Neural progenitor cell (in vitro differentiated cells): ENCODE measurements around the gene GLIS2. TPM values are rescaled to one million over a fixed set of nuclear protein-coding genes. Genes with fewer than 3 reads are reported as not detected.

Source experiments
- DNase-seq: peaks from one replicate; pipeline ENCODE4 v3.0.0-alpha.2; 2016; ENCODE audit warnings: low spot score
- H2AFZ ChIP-seq: fragments of 200-600 bp; sonication (generic); replicated peaks from 2 replicates; pipeline ENCODE4 v1.6.1; 2016; ENCODE audit warnings: antibody characterized with exemption
- H3F3A ChIP-seq: fragments of 200-600 bp; sonication (generic); 2 replicates; pipeline ENCODE4 v1.6.1; 2016; ENCODE audit warnings: antibody characterized with exemption, low read depth
- H3K27ac ChIP-seq: fragments of 200-600 bp; sonication (generic); 2 replicates; pipeline ENCODE4 v1.5.1; 2016; ENCODE audit warnings: mild to moderate bottlenecking
- H3K27me3 ChIP-seq: fragments of 200-600 bp; sonication (generic); 2 replicates; pipeline ENCODE4 v1.6.1; 2016; ENCODE audit warnings: mild to moderate bottlenecking, moderate library complexity
- H3K36me3 ChIP-seq: fragments of 200-600 bp; sonication (generic); 2 replicates; pipeline ENCODE4 v1.5.1; 2016
- H3K4me1 ChIP-seq: fragments of 200-600 bp; sonication (generic); 2 replicates; pipeline ENCODE4 v1.6.1; 2016; ENCODE audit warnings: mixed run types
- H3K4me2 ChIP-seq: fragments of 200-600 bp; sonication (generic); 2 replicates; pipeline ENCODE4 v1.6.1; 2016
- H3K4me3 ChIP-seq: fragments of 200-600 bp; sonication (generic); 2 replicates; pipeline ENCODE4 v1.5.1; 2016
- H3K79me2 ChIP-seq: fragments of 200-600 bp; sonication (generic); 2 replicates; pipeline ENCODE4 v1.6.1; 2016; ENCODE audit warnings: low read depth
- H3K9ac ChIP-seq: fragments of 200-600 bp; sonication (generic); 2 replicates; pipeline ENCODE4 v1.6.1; 2016
- H3K9me3 ChIP-seq: fragments of 200-600 bp; sonication (generic); 2 replicates; pipeline ENCODE4 v1.5.1; 2016; ENCODE audit warnings: low read depth
- H4K20me1 ChIP-seq: fragments of 200-600 bp; sonication (generic); 2 replicates; pipeline ENCODE4 v1.6.1; 2016; ENCODE audit warnings: low read depth
- H3K27ac Mint-ChIP-seq: 3 replicates; pipeline ENCODE4 v1.8.0; 2021; ENCODE audit warnings: mixed read lengths
- H3K27me3 Mint-ChIP-seq: 2 replicates; pipeline ENCODE4 v1.8.0; 2022; ENCODE audit warnings: low read depth, mild to moderate bottlenecking, inconsistent platforms, moderate library complexity, mixed read lengths; ENCODE audit not compliant: insufficient read depth
- H3K36me3 Mint-ChIP-seq: 3 replicates; pipeline ENCODE4 v1.8.0; 2021; ENCODE audit warnings: mixed read lengths
- H3K4me1 Mint-ChIP-seq: 3 replicates; pipeline ENCODE4 v1.8.0; 2021; ENCODE audit warnings: mixed read lengths
- H3K4me3 Mint-ChIP-seq: 3 replicates; pipeline ENCODE4 v1.8.0; 2021; ENCODE audit warnings: mild to moderate bottlenecking, moderate library complexity, mixed read lengths
- H3K9me3 Mint-ChIP-seq: 3 replicates; pipeline ENCODE4 v1.8.0; 2020; ENCODE audit warnings: mixed read lengths
- EZH2 ChIP-seq: fragments of 200-600 bp; sonication (generic); IDR thresholded peaks from 2 replicates; pipeline ENCODE4 v1.6.1; 2017; ENCODE audit warnings: antibody characterized with exemption, mild to moderate bottlenecking, moderate library complexity
- EZH2phosphoT487 ChIP-seq: fragments of 200-600 bp; sonication (generic); IDR thresholded peaks from 2 replicates; pipeline ENCODE4 v1.6.1; 2017; ENCODE audit warnings: antibody characterized with exemption
- total RNA-seq: library from RNA; depleted of rRNA; stranded (reverse); fragments of >200 nt; gene quantifications from 2 replicates; pipeline ENCODE4 v1.2.3, GENCODE V29; 2015; ENCODE audit warnings: low replicate concordance
- TF ChIP-seq, protein P1 (sequence below): fragments of 200-600 bp; sonication (generic); IDR thresholded peaks from 2 replicates; pipeline ENCODE4 v1.5.1; 2017; ENCODE audit warnings: antibody characterized with exemption, mild to moderate bottlenecking

GLIS2 gene
- total RNA-seq, 1 donor from 2014 or later: 0.15 TPM

- Histone ChIP-seq H2AFZ (no peak overlapping the region), H4K20me1 (peaks cover 12% of the 10 kb centered on the region), H3K4me3 (no peak overlapping the region), H3K4me1 (peaks cover 14% of the 10 kb centered on the region), H3K9me3 (no peaks in the 10 kb centered on the region), H3K79me2 (no peaks in the 10 kb centered on the region), H3K4me2 (no peak overlapping the region), H3K27me3 (no peaks in the 10 kb centered on the region), H3K36me3 (no peaks in the 10 kb centered on the region), H3K27ac (no peak overlapping the region), H3F3A (peaks cover 29% of the 10 kb centered on the region), H3K9ac (no peak overlapping the region)
- Mint-ChIP-seq H3K4me3 (no peak overlapping the region), H3K4me1 (peaks cover 38% of the 10 kb centered on the region), H3K36me3 (no peaks in the 10 kb centered on the region), H3K9me3 (no peaks in the 10 kb centered on the region), H3K27me3 (peaks cover 17% of the 10 kb centered on the region), H3K27ac (no peak overlapping the region)
- no peak for TF ChIP-seq EZH2phosphoT487
- no peak for TF ChIP-seq EZH2
- TF ChIP-seq, protein P1, sequence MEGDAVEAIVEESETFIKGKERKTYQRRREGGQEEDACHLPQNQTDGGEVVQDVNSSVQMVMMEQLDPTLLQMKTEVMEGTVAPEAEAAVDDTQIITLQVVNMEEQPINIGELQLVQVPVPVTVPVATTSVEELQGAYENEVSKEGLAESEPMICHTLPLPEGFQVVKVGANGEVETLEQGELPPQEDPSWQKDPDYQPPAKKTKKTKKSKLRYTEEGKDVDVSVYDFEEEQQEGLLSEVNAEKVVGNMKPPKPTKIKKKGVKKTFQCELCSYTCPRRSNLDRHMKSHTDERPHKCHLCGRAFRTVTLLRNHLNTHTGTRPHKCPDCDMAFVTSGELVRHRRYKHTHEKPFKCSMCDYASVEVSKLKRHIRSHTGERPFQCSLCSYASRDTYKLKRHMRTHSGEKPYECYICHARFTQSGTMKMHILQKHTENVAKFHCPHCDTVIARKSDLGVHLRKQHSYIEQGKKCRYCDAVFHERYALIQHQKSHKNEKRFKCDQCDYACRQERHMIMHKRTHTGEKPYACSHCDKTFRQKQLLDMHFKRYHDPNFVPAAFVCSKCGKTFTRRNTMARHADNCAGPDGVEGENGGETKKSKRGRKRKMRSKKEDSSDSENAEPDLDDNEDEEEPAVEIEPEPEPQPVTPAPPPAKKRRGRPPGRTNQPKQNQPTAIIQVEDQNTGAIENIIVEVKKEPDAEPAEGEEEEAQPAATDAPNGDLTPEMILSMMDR: no peak
- DNase-seq: no peak
Observed at GRCh38 chr16:4291699-4292098, 24.2 kb upstream of the GLIS2 start.

GRCh38 chr16:4293181-4293716 lies 22.6 kb upstream of the GLIS2 start:
- H3K27me3 Mint-ChIP-seq: peaks cover 16% of the 10 kb centered on the region
- no peaks in the 10 kb centered on the region for H3K36me3 ChIP-seq
- H3K4me1 ChIP-seq: peaks cover 14% of the 10 kb centered on the region
- H3K4me2 ChIP-seq: peak overlapping the region; percentile 89
- no peaks in the 10 kb centered on the region for H3K9me3 ChIP-seq
- peak overlapping the region; percentile 76 for H3K4me3 Mint-ChIP-seq
- peaks cover 39% of the 10 kb centered on the region for H3K4me1 Mint-ChIP-seq
- no peak for DNase-seq
- no peaks in the 10 kb centered on the region for H3K27me3 ChIP-seq
- TF ChIP-seq, protein P1: no peak
- TF ChIP-seq EZH2 (no peak), EZH2phosphoT487 (no peak)
- no peak overlapping the region for H3K9ac ChIP-seq
- no peaks in the 10 kb centered on the region for H3K9me3 Mint-ChIP-seq
- no peak overlapping the region for H3K27ac ChIP-seq
- H3K27ac Mint-ChIP-seq: peak overlapping the region; percentile 96
- peak overlapping the region; percentile 38 for H3K4me3 ChIP-seq
- peaks cover 29% of the 10 kb centered on the region for H3F3A ChIP-seq
- no peaks in the 10 kb centered on the region for H3K79me2 ChIP-seq
- H4K20me1 ChIP-seq: peaks cover 12% of the 10 kb centered on the region
- no peaks in the 10 kb centered on the region for H3K36me3 Mint-ChIP-seq
- no peak overlapping the region for H2AFZ ChIP-seq

DNA sequence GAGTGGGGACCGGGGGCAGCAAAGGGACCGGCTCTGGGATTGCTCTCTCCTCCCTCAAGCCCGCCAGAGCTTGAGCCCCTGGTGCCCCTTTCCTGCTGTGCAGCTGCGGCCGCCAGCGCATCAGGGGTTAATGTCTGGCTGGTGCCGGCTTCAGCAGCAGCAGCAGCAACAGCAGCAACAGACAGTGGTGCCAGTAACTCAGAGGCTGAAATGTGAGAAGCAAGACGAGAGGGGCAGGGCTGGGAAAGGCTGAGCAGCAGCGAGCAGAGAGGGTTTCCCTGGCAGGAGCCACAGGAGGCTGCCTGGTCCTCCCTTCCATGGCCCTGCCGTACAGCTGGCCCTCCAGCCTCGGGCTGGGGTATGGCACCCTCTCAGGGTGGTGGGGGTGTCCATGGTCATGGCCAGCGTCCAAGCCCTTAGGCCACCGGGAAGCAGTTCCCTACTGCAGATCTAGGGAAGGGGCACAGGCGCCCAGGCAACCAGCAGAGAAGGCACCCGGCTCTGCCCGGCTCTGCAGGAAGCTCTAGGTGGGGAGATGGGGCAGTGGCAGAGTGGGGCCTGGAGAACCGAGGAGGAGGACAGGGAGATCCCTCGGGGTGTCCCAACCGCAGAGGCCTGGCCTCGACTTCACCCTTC lies 21.9 kb upstream of the GLIS2 start:
- H3K4me2 ChIP-seq: peak overlapping the region; percentile 89
- no peaks in the 10 kb centered on the region for H3K27me3 ChIP-seq
- Mint-ChIP-seq H3K27ac (peak overlapping the region; percentile 96), H3K27me3 (peaks cover 14% of the 10 kb centered on the region), H3K36me3 (no peaks in the 10 kb centered on the region), H3K9me3 (no peaks in the 10 kb centered on the region), H3K4me1 (peaks cover 36% of the 10 kb centered on the region), H3K4me3 (peak overlapping the region; percentile 76)
- peak; percentile 88 for DNase-seq
- peaks cover 26% of the 10 kb centered on the region for H3F3A ChIP-seq
- TF ChIP-seq EZH2: no peak
- TF ChIP-seq EZH2phosphoT487: no peak
- TF ChIP-seq, protein P1: no peak
- H3K9me3 ChIP-seq: no peaks in the 10 kb centered on the region
- H3K4me1 ChIP-seq: peaks cover 14% of the 10 kb centered on the region
- H2AFZ ChIP-seq: no peak overlapping the region
- no peaks in the 10 kb centered on the region for H3K79me2 ChIP-seq
- peaks cover 12% of the 10 kb centered on the region for H4K20me1 ChIP-seq
- no peak overlapping the region for H3K9ac ChIP-seq
- peak overlapping the region; percentile 38 for H3K4me3 ChIP-seq
- no peak overlapping the region for H3K27ac ChIP-seq
- no peaks in the 10 kb centered on the region for H3K36me3 ChIP-seq
